Measurements from ENCODE around the gene RCN1.

Gene RCN1

DNA sequence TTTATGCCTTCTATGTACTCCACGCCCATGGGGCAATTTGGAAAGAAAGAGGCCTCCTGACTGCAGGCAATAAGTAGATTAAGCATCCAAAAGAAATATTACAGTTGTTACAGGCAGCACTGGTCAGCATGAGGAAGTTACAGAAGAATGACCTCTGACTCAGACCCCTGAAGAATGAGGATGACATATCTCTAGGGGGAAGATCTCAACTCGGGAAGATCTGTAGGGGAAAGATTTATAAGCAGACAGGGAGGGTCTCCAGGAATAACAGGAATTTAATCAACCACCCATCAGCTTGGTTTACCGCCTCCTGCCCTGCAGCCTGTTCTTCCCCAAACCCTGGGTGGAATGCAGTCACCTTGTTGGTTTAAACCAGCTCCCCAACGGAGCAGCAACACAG is 58.0 kb downstream of the RCN1 start:
- no peaks in the 10 kb centered on the region for H3K36me3 ChIP-seq
- H3K4me1 ChIP-seq: no peaks in the 10 kb centered on the region
- no peak overlapping the region for H3K9ac ChIP-seq
- no peaks in the 10 kb centered on the region for H3K9me3 ChIP-seq
- TF ChIP-seq Cebpa-rat (IDR thresholded peaks at IDR 0.05): no peak
- no peaks in the 10 kb centered on the region for H3K27me3 ChIP-seq
- H3K27ac ChIP-seq: no peak overlapping the region
- H3K4me3 ChIP-seq: no peak overlapping the region
- no peaks in the 10 kb centered on the region for H4K20me1 ChIP-seq
- no peak overlapping the region for H3K4me2 ChIP-seq

DNA sequence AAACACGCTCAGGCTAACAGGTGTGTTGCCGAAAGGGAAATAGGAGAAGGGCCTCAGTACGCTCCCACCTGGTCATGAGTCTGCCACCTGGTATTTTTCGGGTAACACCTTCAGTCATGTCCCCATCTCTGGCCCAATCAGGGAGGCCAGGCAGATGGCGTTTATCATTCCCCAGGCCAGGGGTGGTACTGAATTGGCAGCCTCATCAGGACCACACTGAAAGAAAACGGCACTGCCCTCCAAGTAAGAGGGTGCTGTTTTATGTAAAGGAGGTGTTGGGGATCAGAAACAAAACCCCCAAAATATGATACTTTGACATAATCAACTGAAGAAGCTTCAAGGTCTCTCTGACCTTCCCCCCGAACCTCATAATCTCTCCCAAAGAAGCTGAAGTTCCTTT is 58.9 kb downstream of the RCN1 start:
- Histone ChIP-seq H3K9me3 (no peaks in the 10 kb centered on the region), H3K4me2 (no peak overlapping the region), H3K27ac (no peak overlapping the region), H3K27me3 (no peaks in the 10 kb centered on the region), H3K9ac (no peak overlapping the region), H3K4me3 (no peak overlapping the region), H3K4me1 (no peaks in the 10 kb centered on the region), H4K20me1 (no peaks in the 10 kb centered on the region), H3K36me3 (no peaks in the 10 kb centered on the region)
- no peak for TF ChIP-seq Cebpa-rat (IDR thresholded peaks at IDR 0.05)

- Histone ChIP-seq H3K4me1 (no peaks in the 10 kb centered on the region), H3K27me3 (no peaks in the 10 kb centered on the region), H3K9me3 (no peaks in the 10 kb centered on the region), H3K27ac (no peak overlapping the region), H3K9ac (no peak overlapping the region), H3K4me3 (no peak overlapping the region), H4K20me1 (no peaks in the 10 kb centered on the region), H3K36me3 (no peaks in the 10 kb centered on the region), H3K4me2 (no peak overlapping the region)
- TF ChIP-seq Cebpa-rat (IDR thresholded peaks at IDR 0.05): no peak
These were observed 60.2 kb downstream of the RCN1 start for GRCh38 chr11:32151027-32151426.

DNA sequence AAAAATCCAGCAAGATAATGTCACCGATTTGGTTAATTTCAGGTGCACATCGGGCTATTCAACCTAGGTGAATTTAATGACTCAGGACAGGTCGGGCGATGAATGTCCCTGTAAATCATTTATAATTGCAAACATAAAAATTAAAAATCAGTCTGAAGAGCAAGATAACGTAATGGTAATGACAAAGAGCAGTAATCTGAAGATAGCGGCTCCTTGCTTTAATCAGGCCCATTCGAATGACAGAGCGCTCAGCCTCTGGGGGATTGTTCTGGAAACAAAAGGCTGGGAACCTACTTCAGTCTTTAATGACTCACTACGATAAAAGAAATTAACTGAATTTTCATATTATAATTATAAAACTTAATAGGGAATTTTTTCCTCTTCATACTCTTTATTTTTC is 61.3 kb downstream of the RCN1 start:
- no peak overlapping the region for H3K4me3 ChIP-seq
- no peak overlapping the region for H3K9ac ChIP-seq
- H4K20me1 ChIP-seq: no peaks in the 10 kb centered on the region
- no peaks in the 10 kb centered on the region for H3K4me1 ChIP-seq
- no peak overlapping the region for H3K27ac ChIP-seq
- H3K4me2 ChIP-seq: no peak overlapping the region
- no peaks in the 10 kb centered on the region for H3K27me3 ChIP-seq
- no peaks in the 10 kb centered on the region for H3K36me3 ChIP-seq
- no peaks in the 10 kb centered on the region; the same call in 1 of the 2 replicates for H3K9me3 ChIP-seq
- no peak for TF ChIP-seq Cebpa-rat (IDR thresholded peaks at IDR 0.05)

DNA sequence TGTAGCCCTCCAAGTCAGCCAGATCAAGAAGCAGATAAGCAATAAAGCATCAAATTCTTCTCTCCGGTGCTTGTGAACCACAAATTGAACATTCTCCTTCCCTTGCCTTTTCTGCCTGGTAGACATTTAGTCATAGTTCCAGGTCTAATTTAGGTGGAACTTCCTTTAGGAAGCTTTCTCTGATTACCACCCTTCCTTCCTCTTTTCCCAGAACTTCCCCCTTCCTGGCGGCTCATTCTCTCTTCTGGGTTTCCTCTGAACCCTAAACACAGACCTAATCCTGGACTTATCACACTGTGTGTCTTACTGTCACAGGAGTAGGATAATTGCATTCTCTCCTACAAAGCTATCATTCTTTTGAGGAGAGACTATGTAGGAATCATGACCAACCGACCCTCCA is 61.9 kb downstream of the RCN1 start:
- Histone ChIP-seq H3K9ac (no peak overlapping the region), H3K4me2 (no peak overlapping the region), H3K4me1 (no peaks in the 10 kb centered on the region), H4K20me1 (no peaks in the 10 kb centered on the region), H3K4me3 (no peak overlapping the region), H3K27me3 (no peaks in the 10 kb centered on the region), H3K9me3 (no peaks in the 10 kb centered on the region; the same call in 1 of the 2 replicates), H3K27ac (no peak overlapping the region), H3K36me3 (no peaks in the 10 kb centered on the region)
- no peak for TF ChIP-seq Cebpa-rat (IDR thresholded peaks at IDR 0.05)

- no peaks in the 10 kb centered on the region for H3K4me1 ChIP-seq
- TF ChIP-seq Cebpa-rat (IDR thresholded peaks at IDR 0.05): no peak
These were observed 62.9 kb downstream of the RCN1 start for GRCh38 chr11:32153747-32154146.

GRCh38 chr11:32154275-32154674 is 63.4 kb downstream of the RCN1 start:
- Histone ChIP-seq H3K27ac (no peak overlapping the region), H3K4me3 (no peak overlapping the region), H3K36me3 (no peaks in the 10 kb centered on the region), H3K4me2 (no peak overlapping the region), H3K27me3 (no peaks in the 10 kb centered on the region), H3K9me3 (no peaks in the 10 kb centered on the region; the same call in 1 of the 2 replicates), H3K4me1 (no peaks in the 10 kb centered on the region), H3K9ac (no peak overlapping the region), H4K20me1 (no peaks in the 10 kb centered on the region)
- TF ChIP-seq Cebpa-rat (IDR thresholded peaks at IDR 0.05): no peak

More at GRCh38 chr11:32153747-32154146, 62.9 kb downstream of the RCN1 start:
- H3K27ac ChIP-seq: no peak overlapping the region
- H3K36me3 ChIP-seq: no peaks in the 10 kb centered on the region
- no peak overlapping the region for H3K9ac ChIP-seq
- H3K27me3 ChIP-seq: no peaks in the 10 kb centered on the region
- H3K4me2 ChIP-seq: no peak overlapping the region
- no peaks in the 10 kb centered on the region for H4K20me1 ChIP-seq
- H3K9me3 ChIP-seq: no peaks in the 10 kb centered on the region; the same call in 1 of the 2 replicates
- no peak overlapping the region for H3K4me3 ChIP-seq

All from BLaER1 (cell line).